GOT3 (cell line): Measurements from ENCODE around the gene EFCC1.
"Not testable (repeated sequence)": the region's sequence is repeated elsewhere in the genome, so short reads cannot be mapped to it uniquely, and the experiment has no call there.

Source experiments
- DNase-seq: peaks from one replicate; lab custom pipeline; 2025; ENCODE audit warnings: mixed read lengths; lab: John Stamatoyannopoulos, UW

EFCC1 gene

DNA sequence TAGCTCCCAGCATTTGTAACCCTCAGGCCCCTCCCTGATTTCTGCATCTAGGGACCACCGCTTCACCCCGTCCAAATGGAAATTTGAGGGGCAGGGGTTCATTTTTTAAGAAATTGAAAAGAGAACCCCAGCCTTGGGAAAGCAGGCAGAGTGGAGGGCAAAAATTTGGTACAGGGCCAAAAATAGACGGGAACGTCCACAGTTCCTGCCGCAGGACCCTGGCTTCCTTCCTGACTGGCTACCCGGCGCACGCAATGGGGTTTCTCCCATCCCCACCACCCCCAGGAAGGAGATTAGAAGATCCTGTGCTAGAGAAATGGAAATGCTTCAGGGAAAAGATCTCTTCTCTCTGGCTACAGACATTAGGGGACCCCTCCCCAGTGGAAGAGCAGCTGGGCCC lies 80.4 kb downstream of the EFCC1 start:
- DNase-seq = no peak

DNA sequence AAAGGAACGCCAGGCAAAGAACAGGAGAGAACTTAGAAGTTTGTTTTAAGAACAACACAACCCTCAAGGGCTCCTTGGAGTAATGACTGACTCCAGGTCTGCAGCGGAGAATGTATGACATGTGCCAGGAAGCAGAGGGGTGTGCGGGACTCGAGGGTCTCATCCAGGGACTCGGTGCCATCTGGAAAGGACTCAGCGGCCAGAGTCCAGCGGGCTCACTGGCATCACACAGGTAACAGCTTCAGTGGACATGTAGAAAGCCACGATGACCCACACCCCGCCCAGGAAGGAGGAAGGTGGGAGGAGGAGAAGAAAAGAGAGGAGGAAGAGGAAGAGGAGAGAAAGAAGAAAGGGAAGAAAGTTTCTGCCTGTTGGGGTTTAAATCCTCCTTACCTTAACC lies 80.9 kb downstream of the EFCC1 start:
- DNase-seq = no peak

DNA sequence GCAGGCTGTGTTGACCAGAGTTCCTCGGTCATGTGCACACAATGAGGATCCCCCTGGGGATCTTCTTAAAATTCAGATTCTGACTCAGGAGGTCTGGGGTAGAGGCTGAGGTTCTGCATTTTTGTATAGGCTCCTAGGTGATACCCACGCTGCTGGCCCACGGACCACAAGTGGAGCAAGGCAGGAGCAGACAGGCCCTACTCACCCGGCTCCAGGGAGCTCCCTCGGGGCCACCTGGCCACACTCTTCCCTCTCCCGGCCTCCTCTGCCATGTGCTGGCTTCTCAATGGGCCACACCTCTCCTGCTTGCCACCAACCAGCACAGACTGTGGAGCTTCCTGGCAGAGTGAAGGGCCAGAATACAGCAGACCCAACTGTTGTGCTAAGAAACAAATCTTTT lies 83.4 kb downstream of the EFCC1 start:
- DNase-seq = no peak

DNA sequence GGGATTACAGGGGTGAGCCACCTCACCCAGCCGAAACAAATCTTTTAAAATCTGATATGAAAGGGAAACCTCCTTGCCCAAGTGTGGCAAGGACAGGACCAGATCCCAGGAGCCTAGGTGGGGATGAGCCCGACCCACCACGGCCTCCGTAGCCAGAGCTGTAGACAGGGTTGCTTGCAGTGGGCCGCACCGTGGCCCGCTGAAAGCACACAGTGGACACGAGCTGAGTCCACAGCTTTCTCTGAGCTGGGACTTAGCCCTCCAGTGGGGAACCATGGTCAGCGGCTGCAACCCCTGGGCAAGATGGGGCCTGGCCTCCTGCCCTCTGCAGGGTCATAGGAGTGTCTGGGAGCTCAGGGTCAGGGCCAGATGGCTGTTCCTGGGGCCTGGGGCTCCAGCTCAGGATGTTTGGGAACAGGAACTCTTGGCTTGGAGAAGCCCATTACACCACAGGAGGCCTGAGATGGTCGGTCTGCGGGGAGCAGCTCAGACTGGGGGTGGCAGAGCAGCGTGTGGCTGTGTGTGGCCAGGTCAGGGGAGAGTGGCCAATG lies 84.1 kb downstream of the EFCC1 start:
- no peak for DNase-seq

DNA sequence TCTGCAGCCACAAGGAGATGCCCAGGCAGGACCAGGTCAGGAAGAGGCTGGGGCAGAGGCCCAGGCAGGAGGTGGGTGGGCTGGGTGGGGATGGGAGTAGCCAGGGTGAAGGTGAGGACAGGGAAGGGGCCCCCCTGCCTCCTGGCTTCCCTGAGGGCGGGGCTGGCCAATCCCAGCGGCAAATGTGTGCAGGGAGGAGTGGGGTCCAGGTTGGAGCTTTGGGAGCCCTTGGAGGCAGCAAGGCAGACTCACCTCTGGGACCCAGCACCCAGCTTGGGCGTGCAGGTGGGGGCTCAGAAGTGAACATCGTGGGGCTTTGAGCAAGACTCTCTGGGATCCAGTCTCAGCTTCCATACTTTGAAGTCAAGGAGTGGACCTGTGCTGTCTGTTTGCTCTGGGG lies 84.7 kb downstream of the EFCC1 start:
- no peak for DNase-seq

DNA sequence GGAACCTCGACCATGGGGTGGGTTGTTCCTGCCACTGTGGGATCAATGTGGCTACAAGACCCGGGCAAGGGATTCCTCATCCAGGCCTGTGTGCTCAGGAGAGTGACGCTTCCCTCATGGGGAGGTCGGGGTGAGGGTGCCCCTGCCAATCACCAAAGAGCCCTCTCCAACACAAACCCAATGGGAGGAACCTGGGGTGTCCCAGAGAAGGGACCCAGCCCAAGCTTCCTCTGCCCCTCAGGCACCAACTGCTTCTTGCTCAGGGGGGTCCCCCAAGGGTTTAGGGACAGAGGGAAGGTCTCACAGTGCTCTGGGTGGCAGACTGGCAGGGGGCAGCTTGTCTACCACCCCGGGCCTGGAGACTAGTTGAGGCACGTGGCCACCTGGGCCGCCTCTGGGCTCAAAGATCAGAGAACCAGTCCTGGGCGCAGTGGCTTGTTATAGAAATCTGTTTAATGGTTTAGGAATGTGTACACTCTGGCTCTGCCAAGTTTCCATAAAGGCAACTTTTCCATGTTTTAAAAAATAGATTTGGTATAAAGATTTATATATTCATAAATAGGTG lies 86.1 kb downstream of the EFCC1 start:
- DNase-seq = no peak

DNA sequence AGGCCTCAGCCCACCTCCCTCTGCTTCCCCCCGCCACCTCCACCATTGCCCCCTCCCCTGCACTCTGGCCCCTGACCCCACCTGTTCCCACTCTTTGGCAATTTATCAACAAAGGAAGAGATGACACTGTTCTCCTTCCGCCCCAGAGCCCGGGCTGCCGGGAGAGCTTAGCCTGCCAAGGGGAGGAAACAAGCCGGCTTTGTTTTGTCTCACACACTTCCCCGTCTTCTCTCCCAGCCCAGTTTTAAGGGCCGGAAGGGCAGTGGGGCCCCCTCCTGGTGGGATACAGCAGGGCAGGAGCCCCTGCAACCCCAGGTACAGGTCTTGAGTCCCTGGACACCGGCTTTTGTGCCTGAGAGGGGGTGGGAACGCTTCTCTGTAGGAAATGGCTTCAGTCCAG lies 86.8 kb downstream of the EFCC1 start:
- DNase-seq = not testable (repeated sequence)

DNA sequence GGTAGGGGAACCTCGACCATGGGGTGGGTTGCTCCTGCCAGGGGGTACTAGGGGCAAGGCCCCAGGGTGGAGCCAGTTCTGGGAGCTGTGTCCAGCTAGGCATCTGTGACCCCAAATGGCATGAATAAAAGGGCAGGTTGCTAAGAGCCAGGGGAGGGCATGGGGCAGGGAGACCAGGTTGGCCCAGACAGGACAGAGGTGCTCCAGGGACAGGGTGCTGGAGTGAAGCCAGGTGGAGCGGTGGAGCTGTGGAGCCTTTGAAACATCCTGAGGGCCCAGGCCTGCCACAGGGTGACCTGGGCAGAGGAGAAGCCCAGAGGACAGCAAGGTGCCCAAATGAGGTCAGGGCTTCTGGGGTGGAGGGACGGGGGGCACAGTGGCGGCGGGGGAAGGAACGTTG lies 87.2 kb downstream of the EFCC1 start:
- DNase-seq = not testable (repeated sequence)
